Neutrophil (primary cell): ENCODE results near the gene PDCD10.

Source experiments
- H3K27ac ChIP-seq: fragments of 200-600 bp; sonication (generic); 2 replicates; pipeline ENCODE4 v1.5.1; 2016; ENCODE audit warnings: mild to moderate bottlenecking, moderate library complexity
- H3K27me3 ChIP-seq: fragments of 200-600 bp; sonication (generic); 2 replicates; pipeline ENCODE4 v1.6.0; 2016; ENCODE audit warnings: mild to moderate bottlenecking
- H3K36me3 ChIP-seq: fragments of 200-600 bp; sonication (generic); 2 replicates; pipeline ENCODE4 v1.5.1; 2017
- H3K4me1 ChIP-seq, 2 experiments: fragments of 200-600 bp in 1 of 2; sonication (generic) in 1 of 2; 1 replicate in 1 of 2; 2 replicates in 1 of 2; pipeline versions ENCODE4 v1.5.1 to v1.6.1; 2013 to 2016; ENCODE audit warnings: low read depth in 1 of 2, low read length in 1 of 2, mild to moderate bottlenecking in 1 of 2, moderate library complexity in 1 of 2; ENCODE audit not compliant: control insufficient read depth in 1 of 2, insufficient read depth in 1 of 2
- H3K4me3 ChIP-seq, 2 experiments: fragments of 200-600 bp in 1 of 2; sonication (generic) in 1 of 2; 1 replicate in 1 of 2; 2 replicates in 1 of 2; pipeline ENCODE4 v1.5.1; 2013 to 2016; ENCODE audit warnings: low read depth in 1 of 2, low read length in 1 of 2, mild to moderate bottlenecking in 1 of 2, moderate library complexity in 1 of 2
- H3K9me3 ChIP-seq: fragments of 200-600 bp; sonication (generic); 2 replicates; pipeline ENCODE4 v1.5.1; 2016
- CTCF ChIP-seq: fragments of 200-600 bp; sonication (generic); IDR thresholded peaks from 2 replicates; pipeline ENCODE4 v1.5.1; 2016; ENCODE audit warnings: antibody characterized with exemption

PDCD10 gene

DNA sequence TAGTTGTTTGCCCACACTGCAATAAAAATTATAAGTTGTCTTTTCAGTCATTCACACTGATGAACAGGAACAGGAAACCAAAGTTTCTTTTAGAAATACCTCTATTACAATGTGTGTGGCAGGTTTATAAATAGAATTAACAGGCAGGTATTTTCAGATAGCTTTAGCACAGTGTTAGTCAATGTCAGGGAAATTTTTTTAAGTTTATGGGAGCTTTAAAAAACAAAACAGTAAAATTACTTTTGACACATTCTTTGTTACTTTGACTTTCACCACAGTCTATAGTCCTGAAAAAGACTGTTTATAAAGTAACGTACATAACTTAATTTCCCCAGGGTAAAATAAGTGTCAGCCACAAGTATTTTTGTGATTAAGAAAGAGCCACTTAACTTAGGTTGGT lies 38.9 kb upstream of the PDCD10 start:
- Histone ChIP-seq H3K27me3 (no peaks in the 10 kb centered on the region), H3K4me3 (no peak overlapping the region), H3K9me3 (no peaks in the 10 kb centered on the region), H3K27ac (no peak overlapping the region), H3K4me1 (no peaks in the 10 kb centered on the region), H3K36me3 (no peaks in the 10 kb centered on the region)
- TF ChIP-seq CTCF, result no peak

DNA sequence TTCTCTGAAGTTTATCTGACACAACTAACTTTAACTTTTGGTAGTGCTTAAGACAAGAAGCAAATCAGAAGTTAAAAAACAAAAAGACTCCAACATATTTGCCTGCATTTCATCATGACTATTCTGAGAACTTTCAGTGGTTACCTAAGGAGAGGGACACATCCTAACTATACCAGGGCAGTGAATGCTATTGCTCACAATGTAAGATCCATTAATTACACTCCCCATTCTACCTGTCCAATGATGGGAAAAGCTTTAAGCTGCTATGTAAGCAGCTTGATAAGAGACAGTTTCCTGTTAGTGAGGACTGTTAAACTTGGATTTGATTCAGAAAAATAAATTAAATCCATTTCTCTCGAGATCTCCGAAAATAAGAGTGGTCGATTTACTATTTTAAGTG lies 38.3 kb upstream of the PDCD10 start:
- no peaks in the 10 kb centered on the region for H3K27me3 ChIP-seq
- TF ChIP-seq CTCF, result no peak
- H3K4me3 ChIP-seq, result no peak overlapping the region
- no peaks in the 10 kb centered on the region for H3K4me1 ChIP-seq
- H3K27ac ChIP-seq, result no peak overlapping the region
- no peaks in the 10 kb centered on the region for H3K9me3 ChIP-seq
- no peaks in the 10 kb centered on the region for H3K36me3 ChIP-seq

- Histone ChIP-seq H3K27ac (no peak overlapping the region), H3K4me3 (no peak overlapping the region), H3K4me1 (no peaks in the 10 kb centered on the region), H3K36me3 (no peaks in the 10 kb centered on the region), H3K27me3 (peaks cover 4% of the 10 kb centered on the region), H3K9me3 (no peaks in the 10 kb centered on the region)
- no peak for TF ChIP-seq CTCF
Measured at GRCh38 chr3:167762296-167762695, 27.6 kb upstream of the PDCD10 start.

DNA sequence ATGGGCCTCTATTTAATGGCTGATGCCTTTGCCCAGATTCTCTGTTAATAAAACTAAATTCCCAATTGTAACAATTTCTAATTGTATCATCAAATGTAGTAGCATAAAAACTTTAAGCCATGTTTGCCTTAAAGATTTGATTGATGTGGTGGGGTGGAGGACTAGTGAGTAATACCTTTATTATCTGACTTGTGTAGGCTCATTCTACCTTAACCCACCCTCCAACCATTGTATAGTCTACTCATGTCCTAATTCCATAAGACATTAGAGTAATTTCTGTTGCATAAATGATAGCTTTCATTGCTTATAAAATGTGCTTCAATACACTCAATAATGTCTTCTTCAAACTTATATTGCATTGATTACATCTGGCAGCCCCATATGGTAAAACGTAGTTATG lies 26.6 kb upstream of the PDCD10 start:
- no peak overlapping the region for H3K27ac ChIP-seq
- peaks cover 4% of the 10 kb centered on the region for H3K27me3 ChIP-seq
- H3K9me3 ChIP-seq, result no peaks in the 10 kb centered on the region
- no peak for TF ChIP-seq CTCF
- H3K4me1 ChIP-seq, result no peaks in the 10 kb centered on the region
- no peak overlapping the region for H3K4me3 ChIP-seq
- no peaks in the 10 kb centered on the region for H3K36me3 ChIP-seq

DNA sequence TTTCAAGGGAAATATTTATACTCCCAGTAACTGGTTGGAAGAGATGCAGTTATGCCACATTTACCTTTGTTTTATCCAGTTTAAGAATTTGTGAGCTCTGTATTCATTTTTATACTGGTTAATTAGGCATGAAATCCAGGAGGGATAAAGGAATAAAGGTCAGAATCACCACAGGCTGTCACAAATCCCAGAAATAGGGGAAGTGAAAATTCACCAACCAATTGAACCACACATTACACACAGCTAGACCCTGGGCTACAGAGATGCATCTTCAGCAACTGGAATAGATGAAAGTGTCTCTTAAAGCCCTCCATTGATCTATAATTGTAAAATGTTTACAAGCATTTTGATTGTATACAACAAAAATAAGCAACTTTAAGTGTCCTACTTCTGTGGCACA lies 19.4 kb upstream of the PDCD10 start:
- Histone ChIP-seq H3K4me1 (no peaks in the 10 kb centered on the region), H3K27ac (no peak overlapping the region), H3K9me3 (no peaks in the 10 kb centered on the region), H3K36me3 (no peaks in the 10 kb centered on the region), H3K4me3 (no peak overlapping the region), H3K27me3 (no peaks in the 10 kb centered on the region)
- no peak for TF ChIP-seq CTCF
